Mucosa of rectum (tissue), 2 donors: Measurements from ENCODE around the gene TEAD1.

ENCODE experiments used
- H3K27ac ChIP-seq, 2 donors: one replicate each; pipeline ENCODE4 v1.7.0; 2013; ENCODE audit warnings: inconsistent platforms in 2 of 2, low read depth in 2 of 2, low read length in 2 of 2
- H3K27me3 ChIP-seq, 2 donors: one replicate each; pipeline ENCODE4 v1.7.0; 2013; ENCODE audit warnings: low read length in 2 of 2; ENCODE audit not compliant: control insufficient read depth in 2 of 2, insufficient read depth in 2 of 2
- H3K36me3 ChIP-seq, 2 donors: one replicate each; pipeline ENCODE4 v1.7.0; 2013; ENCODE audit warnings: low read length in 2 of 2; ENCODE audit not compliant: control insufficient read depth in 2 of 2, insufficient read depth in 2 of 2
- H3K4me1 ChIP-seq, 2 donors: one replicate each; pipeline ENCODE4 v1.7.0; 2013; ENCODE audit warnings: low read length in 2 of 2, mild to moderate bottlenecking in 1 of 2; ENCODE audit not compliant: control insufficient read depth in 2 of 2, insufficient read depth in 2 of 2
- H3K4me3 ChIP-seq, 2 donors: one replicate each; pipeline ENCODE4 v1.7.0; 2013; ENCODE audit warnings: low read length in 2 of 2
- H3K9ac ChIP-seq, 2 donors: one replicate each; pipeline ENCODE4 v1.7.0; 2013; ENCODE audit warnings: low read length in 2 of 2, low read depth in 1 of 2, mild to moderate bottlenecking in 1 of 2
- H3K9me3 ChIP-seq, 2 donors: one replicate each; pipeline ENCODE4 v1.7.0; 2013; ENCODE audit warnings: low read length in 2 of 2; ENCODE audit not compliant: control insufficient read depth in 2 of 2
- donor health status: healthy.
- donor health status: Normal muscosa, but diverticular disease.

The TEAD1 gene

GRCh38 chr11:12853325-12853651 is 179.1 kb downstream of the TEAD1 start:
- H3K27ac ChIP-seq: peak overlapping the region; percentile 39 to 74

GRCh38 chr11:12853652-12854296 is 179.6 kb downstream of the TEAD1 start:
- Histone ChIP-seq H3K27ac (peak overlapping the region; percentile 39 to 74), H3K4me1 (peaks cover 10 to 26% of the 10 kb centered on the region in 2 donors), H3K9me3 (no peaks in the 10 kb centered on the region), H3K9ac (peak overlapping the region in 1 of 2 donors; percentile 49), H3K4me3 (no peak overlapping the region), H3K27me3 (no peaks in the 10 kb centered on the region), H3K36me3 (no peaks in the 10 kb centered on the region)

More at GRCh38 chr11:12853325-12853651, 179.1 kb downstream of the TEAD1 start:
- peak overlapping the region in 1 of 2 donors; percentile 33 for H3K9ac ChIP-seq
- no peak overlapping the region for H3K4me3 ChIP-seq
- peaks cover 10 to 26% of the 10 kb centered on the region in 2 donors for H3K4me1 ChIP-seq
- no peaks in the 10 kb centered on the region for H3K36me3 ChIP-seq
- H3K27me3 ChIP-seq: no peaks in the 10 kb centered on the region
- H3K9me3 ChIP-seq: no peaks in the 10 kb centered on the region

- H3K9me3 ChIP-seq: no peaks in the 10 kb centered on the region
- no peaks in the 10 kb centered on the region for H3K36me3 ChIP-seq
- peak overlapping the region in 1 of 2 donors; percentile 49 for H3K9ac ChIP-seq
- peaks cover 10 to 26% of the 10 kb centered on the region in 2 donors for H3K4me1 ChIP-seq
- H3K4me3 ChIP-seq: no peak overlapping the region
- peak overlapping the region; percentile 39 to 74 for H3K27ac ChIP-seq
- H3K27me3 ChIP-seq: no peaks in the 10 kb centered on the region
These were observed 180.1 kb downstream of the TEAD1 start for GRCh38 chr11:12854297-12854661.

- Histone ChIP-seq H3K36me3 (no peaks in the 10 kb centered on the region), H3K4me1 (peaks cover 10 to 26% of the 10 kb centered on the region in 2 donors), H3K9me3 (no peaks in the 10 kb centered on the region), H3K27ac (peak overlapping the region; percentile 39 to 74), H3K4me3 (no peak overlapping the region), H3K27me3 (no peaks in the 10 kb centered on the region), H3K9ac (no peak overlapping the region)
These were observed 180.6 kb downstream of the TEAD1 start for GRCh38 chr11:12854829-12855228.

GRCh38 chr11:12856338-12856737 is 182.1 kb downstream of the TEAD1 start:
- Histone ChIP-seq H3K36me3 (no peaks in the 10 kb centered on the region), H3K27me3 (no peaks in the 10 kb centered on the region), H3K27ac (no peak overlapping the region), H3K9me3 (no peaks in the 10 kb centered on the region), H3K9ac (no peak overlapping the region), H3K4me1 (peaks cover 10 to 31% of the 10 kb centered on the region in 2 donors), H3K4me3 (no peak overlapping the region)

GRCh38 chr11:12857572-12857971 is 183.4 kb downstream of the TEAD1 start:
- Histone ChIP-seq H3K9me3 (no peaks in the 10 kb centered on the region), H3K27me3 (no peaks in the 10 kb centered on the region), H3K9ac (no peak overlapping the region), H3K4me3 (no peak overlapping the region), H3K36me3 (no peaks in the 10 kb centered on the region), H3K4me1 (peaks cover 10 to 31% of the 10 kb centered on the region in 2 donors), H3K27ac (no peak overlapping the region)

DNA sequence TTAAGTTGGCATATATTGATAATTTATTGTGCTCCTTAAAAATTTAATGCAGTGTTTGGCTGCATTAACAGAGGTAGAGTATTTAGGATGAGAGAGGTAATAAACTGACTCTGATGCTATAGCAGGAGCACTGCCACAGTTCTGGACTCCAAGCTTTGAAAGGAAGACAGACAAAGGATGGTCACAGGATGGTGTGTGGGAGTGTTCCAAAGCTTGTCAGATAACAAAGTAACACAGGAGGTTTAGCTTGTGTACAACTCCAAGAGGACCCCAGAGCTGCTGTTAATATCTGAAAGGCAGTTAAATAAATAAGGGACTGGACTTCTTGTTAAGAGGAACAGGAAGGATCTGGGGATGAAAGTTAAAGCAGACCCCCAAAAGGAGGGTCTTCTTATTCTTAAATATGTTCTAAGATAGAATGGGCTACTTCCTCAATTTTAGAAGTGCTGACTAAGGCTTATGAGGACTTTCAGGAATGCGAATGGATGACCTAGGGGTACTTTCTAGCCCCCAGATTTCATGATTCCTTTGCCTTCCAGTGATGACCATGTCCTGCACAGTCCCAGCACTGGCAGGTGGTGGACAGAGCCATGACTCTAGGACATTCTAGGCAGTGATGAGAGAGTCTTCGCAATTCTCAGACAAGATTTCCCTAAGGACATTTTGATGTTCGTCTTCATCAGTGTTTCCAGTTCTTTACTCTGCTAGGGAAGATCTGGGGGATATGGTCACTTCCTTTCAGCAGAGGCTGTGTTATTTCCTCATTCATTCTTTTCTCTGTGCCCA is 185.8 kb downstream of the TEAD1 start:
- H3K4me1 ChIP-seq: peaks cover 0 to 10% of the 10 kb centered on the region in 2 donors
- H3K36me3 ChIP-seq: no peaks in the 10 kb centered on the region
- no peaks in the 10 kb centered on the region for H3K27me3 ChIP-seq
- H3K27ac ChIP-seq: no peak overlapping the region
- no peaks in the 10 kb centered on the region for H3K9me3 ChIP-seq
- no peak overlapping the region for H3K9ac ChIP-seq
- H3K4me3 ChIP-seq: no peak overlapping the region

- H3K4me1 ChIP-seq: peaks cover 0 to 10% of the 10 kb centered on the region in 2 donors
- H3K27me3 ChIP-seq: no peaks in the 10 kb centered on the region
- no peak overlapping the region for H3K9ac ChIP-seq
- H3K9me3 ChIP-seq: no peaks in the 10 kb centered on the region
- H3K4me3 ChIP-seq: no peak overlapping the region
- H3K27ac ChIP-seq: no peak overlapping the region
- H3K36me3 ChIP-seq: no peaks in the 10 kb centered on the region
These were observed 186.6 kb downstream of the TEAD1 start for GRCh38 chr11:12860827-12861226.

DNA sequence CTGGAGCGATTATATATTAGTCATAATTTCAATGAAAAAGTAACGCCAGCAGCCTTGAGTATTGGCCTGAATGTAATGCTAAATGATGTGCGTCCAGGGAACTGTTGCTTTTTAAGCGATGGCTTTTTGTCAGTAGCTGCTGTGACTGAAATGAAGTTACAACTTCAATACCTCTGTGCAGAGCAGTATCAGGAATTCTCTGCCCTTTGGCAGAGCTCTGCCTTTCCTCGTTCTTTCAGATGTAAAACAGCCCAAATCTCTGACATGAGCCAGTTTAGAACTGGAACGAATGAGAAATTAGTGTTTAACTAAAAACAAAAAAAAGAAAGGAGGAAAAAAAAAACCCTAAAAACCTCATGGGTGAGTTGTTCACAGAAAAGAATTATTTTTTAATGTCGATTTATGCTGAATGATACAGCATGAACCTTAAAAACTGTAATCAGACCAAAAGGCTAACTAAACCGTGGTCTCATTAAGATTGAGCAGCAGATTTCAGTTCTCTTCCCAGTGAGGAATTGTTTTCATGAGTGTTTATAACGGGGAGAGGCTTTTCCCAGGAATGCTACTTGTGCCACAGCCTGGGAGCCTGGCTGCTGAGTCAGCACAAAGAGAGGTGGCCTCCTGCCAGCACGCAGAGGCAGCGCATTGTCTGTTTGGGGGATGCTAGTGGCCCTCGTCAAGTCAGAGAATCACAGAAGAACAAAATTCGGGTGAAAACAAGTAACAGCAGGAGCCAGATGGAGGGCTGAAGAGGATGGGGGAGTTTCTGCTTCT is 188.7 kb downstream of the TEAD1 start:
- Histone ChIP-seq H3K27me3 (no peaks in the 10 kb centered on the region), H3K9ac (no peak overlapping the region), H3K36me3 (no peaks in the 10 kb centered on the region), H3K9me3 (no peaks in the 10 kb centered on the region), H3K4me3 (peak overlapping the region in 1 of 2 donors; percentile 29), H3K4me1 (peaks cover 0 to 4% of the 10 kb centered on the region in 2 donors), H3K27ac (peak overlapping the region; percentile 7 to 58)

DNA sequence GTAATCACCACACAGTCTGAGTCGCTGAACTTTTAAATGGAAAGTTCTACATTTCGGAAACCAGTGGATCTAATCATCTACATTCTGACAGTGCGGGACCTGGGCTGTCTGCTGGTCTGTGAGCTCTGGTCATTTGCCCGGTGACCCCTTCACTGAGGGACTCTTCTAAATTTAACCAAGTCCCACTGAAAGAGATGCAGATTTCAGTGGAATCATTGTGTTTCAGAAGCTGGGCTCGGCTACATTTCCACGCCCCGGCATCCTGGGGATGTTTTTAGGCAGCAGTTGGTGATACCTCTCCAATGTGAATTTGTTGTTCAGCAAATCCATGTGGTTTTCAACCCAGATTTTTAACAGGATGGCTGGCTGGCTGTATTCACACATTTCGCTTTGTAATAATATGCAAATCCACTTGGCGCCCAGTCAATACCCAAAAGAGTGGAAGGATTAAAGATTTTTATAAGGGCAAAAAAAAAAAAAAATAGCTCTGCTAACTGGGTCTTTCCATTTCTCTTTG is 189.4 kb downstream of the TEAD1 start:
- Histone ChIP-seq H3K9me3 (no peaks in the 10 kb centered on the region), H3K36me3 (no peaks in the 10 kb centered on the region), H3K27me3 (no peaks in the 10 kb centered on the region), H3K4me1 (peaks cover 0 to 4% of the 10 kb centered on the region in 2 donors), H3K4me3 (peak overlapping the region in 1 of 2 donors; percentile 29), H3K27ac (peak overlapping the region; percentile 7 to 58), H3K9ac (no peak overlapping the region)
